OCI-M2 (cell line): Measurements from ENCODE around the gene LYZL1.
"Not testable (repeated sequence)": the region's sequence is repeated elsewhere in the genome, so short reads cannot be mapped to it uniquely, and the experiment has no call there.

Experiments used
- DNase-seq: peaks from one replicate; lab custom pipeline; 2025; ENCODE audit not compliant: unreplicated experiment; lab: John Stamatoyannopoulos, UW

The LYZL1 gene

GRCh38 chr10:29288906-29289305 lies at the start of gene LYZL1:
Gene LYZL1 (plus strand): TSS chr10:29289070. CDS start chr10:29291868, 2,798 bp downstream.
- DNase-seq = not testable (repeated sequence)

- no peak for DNase-seq
Observed at GRCh38 chr10:29239569-29240472, 49.0 kb upstream of the LYZL1 start.

- DNase-seq = no peak
Observed at GRCh38 chr10:29240986-29241660, 47.7 kb upstream of the LYZL1 start.

GRCh38 chr10:29241925-29242324 lies 46.9 kb upstream of the LYZL1 start:
- no peak for DNase-seq

- no peak for DNase-seq
Observed at GRCh38 chr10:29243066-29243465, 45.8 kb upstream of the LYZL1 start.

- DNase-seq = no peak
Observed at GRCh38 chr10:29243750-29244149, 45.1 kb upstream of the LYZL1 start.

GRCh38 chr10:29244978-29245377 lies 43.9 kb upstream of the LYZL1 start:
- no peak for DNase-seq

GRCh38 chr10:29245476-29245875 lies 43.4 kb upstream of the LYZL1 start:
- DNase-seq = no peak

- no peak for DNase-seq
Observed at GRCh38 chr10:29246449-29246848, 42.4 kb upstream of the LYZL1 start.

- DNase-seq = no peak
Observed at GRCh38 chr10:29248158-29248557, 40.7 kb upstream of the LYZL1 start.

- no peak for DNase-seq
Observed at GRCh38 chr10:29249018-29249417, 39.9 kb upstream of the LYZL1 start.

- no peak for DNase-seq
Observed at GRCh38 chr10:29250066-29250465, 38.8 kb upstream of the LYZL1 start.

- no peak for DNase-seq
Observed at GRCh38 chr10:29252811-29253689, 35.8 kb upstream of the LYZL1 start.

GRCh38 chr10:29253690-29254029 lies 35.2 kb upstream of the LYZL1 start:
- DNase-seq = no peak

GRCh38 chr10:29254123-29255046 lies 34.5 kb upstream of the LYZL1 start:
- peak; percentile 55 for DNase-seq

- no peak for DNase-seq
Observed at GRCh38 chr10:29255104-29255503, 33.8 kb upstream of the LYZL1 start.

GRCh38 chr10:29256019-29256418 lies 32.9 kb upstream of the LYZL1 start:
- no peak for DNase-seq

- DNase-seq = no peak
Observed at GRCh38 chr10:29256586-29256985, 32.3 kb upstream of the LYZL1 start.

GRCh38 chr10:29257106-29257783 lies 31.6 kb upstream of the LYZL1 start:
- no peak for DNase-seq

GRCh38 chr10:29257784-29258135 lies 31.1 kb upstream of the LYZL1 start:
- no peak for DNase-seq
